Measurements from ENCODE around the gene FBXL22.

GRCh38 chr15:63600616-63601025 lies 3.4 kb downstream of the FBXL22 start:
- TF ChIP-seq POLR2A (IDR thresholded peaks at IDR 0.05; ENCODE audit: low read depth) (peak; percentile 55), CTCF (IDR thresholded peaks at IDR 0.05) (peak; percentile 4 to 61 (median 30)), EP300 (IDR thresholded peaks at IDR 0.05) (no peak)

All from esophagus muscularis mucosa (tissue), 4 donors.